GM23248 (cell line): ENCODE results near the gene PJA2. TPM values are rescaled to one million over a fixed set of nuclear protein-coding genes. Genes with fewer than 3 reads are reported as not detected.

Source experiments
- DNase-seq: peaks from one replicate; pipeline ENCODE4 v3.0.0-alpha.2; 2015
- H2AFZ ChIP-seq: fragments of 200-600 bp; sonication (generic); 2 replicates; pipeline ENCODE4 v1.6.1; 2016; ENCODE audit warnings: antibody characterized with exemption
- H3F3A ChIP-seq: fragments of 200-600 bp; sonication (generic); 2 replicates; pipeline ENCODE4 v1.6.1; 2016; ENCODE audit warnings: mild to moderate bottlenecking, antibody characterized with exemption, mixed run types; ENCODE audit not compliant: insufficient read depth
- H3K27ac ChIP-seq: fragments of 200-600 bp; sonication (generic); 2 replicates; pipeline ENCODE4 v1.5.1; 2016; ENCODE audit warnings: mild to moderate bottlenecking
- H3K27me3 ChIP-seq: fragments of 200-600 bp; sonication (generic); replicated peaks from 2 replicates; pipeline ENCODE4 v1.6.1; 2016; ENCODE audit warnings: mild to moderate bottlenecking; ENCODE audit not compliant: insufficient read depth
- H3K36me3 ChIP-seq: fragments of 200-600 bp; sonication (generic); 2 replicates; pipeline ENCODE4 v1.6.1; 2016; ENCODE audit warnings: low read depth, mild to moderate bottlenecking
- H3K4me1 ChIP-seq: fragments of 200-600 bp; sonication (generic); 2 replicates; pipeline ENCODE4 v1.6.1; 2016; ENCODE audit warnings: mild to moderate bottlenecking; ENCODE audit not compliant: insufficient read depth
- H3K4me2 ChIP-seq: fragments of 200-600 bp; sonication (generic); one replicate; pipeline ENCODE4 v1.6.1; 2016; ENCODE audit warnings: mild to moderate bottlenecking; ENCODE audit not compliant: unreplicated experiment
- H3K4me3 ChIP-seq: fragments of 200-600 bp; sonication (generic); 2 replicates; pipeline ENCODE4 v1.5.1; 2016; ENCODE audit warnings: mild to moderate bottlenecking
- H3K79me2 ChIP-seq: fragments of 200-600 bp; sonication (generic); 2 replicates; pipeline ENCODE4 v1.6.1; 2016; ENCODE audit warnings: mild to moderate bottlenecking; ENCODE audit not compliant: insufficient read depth
- H3K9ac ChIP-seq: fragments of 200-600 bp; sonication (generic); 2 replicates; pipeline ENCODE4 v1.6.1; 2016; ENCODE audit warnings: mild to moderate bottlenecking
- H3K9me2 ChIP-seq: fragments of 200-600 bp; sonication (generic); 2 replicates; pipeline ENCODE4 v1.6.1; 2016; ENCODE audit warnings: mixed run types, mild to moderate bottlenecking, moderate library complexity; ENCODE audit not compliant: insufficient read depth
- H3K9me3 ChIP-seq: fragments of 200-600 bp; sonication (generic); one replicate; pipeline ENCODE4 v1.6.1; 2017; ENCODE audit warnings: low read depth
- H4K20me1 ChIP-seq: fragments of 200-600 bp; sonication (generic); 2 replicates; pipeline ENCODE4 v1.6.0; 2016; ENCODE audit not compliant: insufficient read depth
- EZH2 ChIP-seq: fragments of 200-600 bp; sonication (generic); IDR thresholded peaks from 2 replicates; pipeline ENCODE4 v1.6.1; 2018; ENCODE audit warnings: antibody characterized with exemption, mild to moderate bottlenecking; ENCODE audit not compliant: insufficient read depth, poor library complexity, severe bottlenecking
- EZH2phosphoT487 ChIP-seq: fragments of 200-600 bp; sonication (generic); IDR thresholded peaks from 2 replicates; pipeline ENCODE4 v1.6.1; 2018; ENCODE audit warnings: antibody characterized with exemption, moderate library complexity, mild to moderate bottlenecking, low read depth; ENCODE audit not compliant: insufficient read depth
- WGBS, 2 experiments: methylation state at CpG; one replicate each; pipeline ENCODE4 v1.1.6; 2015 to 2017; ENCODE audit warnings: low lambda C conversion rate in 2 of 2, low coverage in 1 of 2; ENCODE audit errors: missing lambda C conversion rate in 2 of 2; 5-methylcytosine and 5-hydroxymethylcytosine counted together
- in situ Hi-C: fragments of 300-500 bp; cut with MboI; formaldehyde crosslinking; loops from 2 replicates; pipeline ENCODE4 v1.15.0; 2020
- polyA plus RNA-seq: library from polyadenylated mRNA; unstranded; fragments of >200 nt; fragmentation: Nextera tagmentation; extraction: Ambion mirVana; gene quantifications from 2 replicates; pipeline ENCODE4 v1.2.1, GENCODE V29; 2016
- total RNA-seq: library from RNA; depleted of rRNA; stranded (reverse); fragments of >200 nt; shearing (Covaris generic); gene quantifications from 2 replicates; pipeline ENCODE4 v1.2.3, GENCODE V29; 2014

PJA2 gene
- total and polyA plus RNA-seq, 2 experiments from 2014 or later = 76.4 to 95.3 TPM

DNA sequence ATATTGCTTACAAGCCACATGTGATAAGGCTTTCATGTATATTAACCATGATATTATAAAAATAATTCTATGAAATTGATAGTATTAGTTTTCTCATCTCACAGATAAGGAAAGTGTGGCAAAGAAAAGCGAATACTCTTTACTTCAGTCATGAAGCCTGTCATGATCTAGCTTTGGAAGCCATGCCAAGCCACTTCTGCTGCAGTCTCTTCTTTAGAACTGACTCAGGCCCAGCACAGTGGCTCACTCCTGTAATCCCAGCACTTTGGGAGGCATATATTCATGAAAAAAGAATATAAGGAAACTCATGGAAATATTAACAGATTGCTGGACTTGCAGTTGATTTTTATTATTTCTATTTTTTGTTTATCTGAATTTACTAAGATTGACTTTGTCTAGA lies 42.9 kb upstream of the PJA2 start:
- in situ Hi-C loops = no loop called here
- Histone ChIP-seq H3K36me3 (no peaks in the 10 kb centered on the region), H3K79me2 (no peaks in the 10 kb centered on the region), H3K9me3 (no peaks in the 10 kb centered on the region), H3F3A (peaks cover 19% of the 10 kb centered on the region), H3K9ac (no peak overlapping the region), H2AFZ (0 out of 2 replicates have a peak overlapping the region, but pooled peaks have one; percentile 8), H3K9me2 (no peaks in the 10 kb centered on the region), H3K4me3 (no peak overlapping the region), H4K20me1 (no peaks in the 10 kb centered on the region), H3K4me1 (peaks cover 34% of the 10 kb centered on the region), H3K27ac (no peak overlapping the region), H3K4me2 (no peak overlapping the region), H3K27me3 (no peaks in the 10 kb centered on the region)
- WGBS, 2 experiments = 13 to 34% methylated on average over 1 of the region's 1 CpG
- no peak for TF ChIP-seq EZH2phosphoT487
- peak; percentile 78 for DNase-seq

GRCh38 chr5:109451146-109451545 lies 41.4 kb upstream of the PJA2 start:
- WGBS, 2 experiments = 11 to 25% methylated on average over 1 of the region's 1 CpG
- TF ChIP-seq EZH2 (no peak), EZH2phosphoT487 (no peak)
- H3K79me2 ChIP-seq = no peaks in the 10 kb centered on the region
- no peak for DNase-seq
- peaks cover 34% of the 10 kb centered on the region for H3K4me1 ChIP-seq
- 0 out of 2 replicates have a peak overlapping the region, but pooled peaks have one; percentile 59 for H2AFZ ChIP-seq
- H3K4me2 ChIP-seq = no peak overlapping the region
- H4K20me1 ChIP-seq = no peaks in the 10 kb centered on the region
- H3K9ac ChIP-seq = no peak overlapping the region
- no peak overlapping the region for H3K27ac ChIP-seq
- H3K36me3 ChIP-seq = no peaks in the 10 kb centered on the region
- no peaks in the 10 kb centered on the region for H3K9me3 ChIP-seq
- H3F3A ChIP-seq = peaks cover 19% of the 10 kb centered on the region
- H3K27me3 ChIP-seq = no peaks in the 10 kb centered on the region
- H3K4me3 ChIP-seq = no peak overlapping the region
- H3K9me2 ChIP-seq = no peaks in the 10 kb centered on the region
- in situ Hi-C loops = no loop called here

- WGBS, 2 experiments = 65 to 68% methylated on average over 12 of the region's 12 CpGs
- TF ChIP-seq EZH2phosphoT487 = no peak
- no peak for TF ChIP-seq EZH2
- Histone ChIP-seq H3K36me3 (no peaks in the 10 kb centered on the region), H3K4me1 (peaks cover 27% of the 10 kb centered on the region), H2AFZ (peak overlapping the region; percentile 59; the same call in 1 of the 2 replicates), H4K20me1 (no peaks in the 10 kb centered on the region), H3K4me3 (no peak overlapping the region), H3K9me3 (no peaks in the 10 kb centered on the region), H3F3A (peaks cover 16% of the 10 kb centered on the region), H3K27me3 (no peaks in the 10 kb centered on the region), H3K4me2 (no peak overlapping the region), H3K9ac (no peak overlapping the region), H3K27ac (no peak overlapping the region), H3K9me2 (no peaks in the 10 kb centered on the region), H3K79me2 (no peaks in the 10 kb centered on the region)
- no peak for DNase-seq
- in situ Hi-C loops = no loop called here
Observed at GRCh38 chr5:109450129-109450877, 40.5 kb upstream of the PJA2 start.

DNA sequence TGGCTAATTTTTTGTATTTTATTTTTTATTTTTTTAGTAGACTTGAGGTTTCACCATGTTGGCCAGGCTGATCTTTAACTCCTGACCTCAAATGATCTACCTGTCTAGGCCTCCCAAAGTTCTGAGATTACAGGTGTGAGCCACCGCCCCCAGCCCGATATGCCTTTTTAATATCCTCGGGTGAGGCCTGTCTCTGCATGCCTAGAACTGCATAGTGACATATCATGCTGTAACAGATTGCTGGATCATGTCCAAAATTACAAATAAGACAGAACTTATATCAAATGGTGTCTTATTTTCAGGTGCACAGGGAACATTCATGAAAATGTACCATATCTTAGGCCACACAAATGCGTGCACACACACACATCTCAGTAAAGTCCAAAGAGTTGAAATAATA lies 39.1 kb upstream of the PJA2 start:
- H3K9me2 ChIP-seq = no peaks in the 10 kb centered on the region
- no peaks in the 10 kb centered on the region for H4K20me1 ChIP-seq
- TF ChIP-seq EZH2 (no peak), EZH2phosphoT487 (no peak)
- no peak overlapping the region for H3K4me2 ChIP-seq
- no peaks in the 10 kb centered on the region for H3K36me3 ChIP-seq
- H3K4me1 ChIP-seq = peaks cover 14% of the 10 kb centered on the region
- no peak overlapping the region for H3K4me3 ChIP-seq
- in situ Hi-C loops = no loop called here
- no peak overlapping the region for H3K27ac ChIP-seq
- H2AFZ ChIP-seq = no peak overlapping the region
- H3K9ac ChIP-seq = no peak overlapping the region
- no peaks in the 10 kb centered on the region for H3K9me3 ChIP-seq
- H3K79me2 ChIP-seq = no peaks in the 10 kb centered on the region
- H3F3A ChIP-seq = peaks cover 2% of the 10 kb centered on the region; the same call in 1 of the 2 replicates
- WGBS, 2 experiments = 87 to 88% methylated on average over 4 of the region's 4 CpGs
- H3K27me3 ChIP-seq = no peaks in the 10 kb centered on the region
- no peak for DNase-seq
